GM19025 (cell line): ENCODE data around the gene PHLDB1.

ENCODE experiments used
- ATAC-seq: cut with Tn5 transposase; IDR thresholded peaks from one replicate; pipeline ENCODE4 v1.9.1; 2021; ENCODE audit warnings: mild to moderate bottlenecking, low read depth, moderate library complexity; ENCODE audit not compliant: unreplicated experiment

PHLDB1 gene

DNA sequence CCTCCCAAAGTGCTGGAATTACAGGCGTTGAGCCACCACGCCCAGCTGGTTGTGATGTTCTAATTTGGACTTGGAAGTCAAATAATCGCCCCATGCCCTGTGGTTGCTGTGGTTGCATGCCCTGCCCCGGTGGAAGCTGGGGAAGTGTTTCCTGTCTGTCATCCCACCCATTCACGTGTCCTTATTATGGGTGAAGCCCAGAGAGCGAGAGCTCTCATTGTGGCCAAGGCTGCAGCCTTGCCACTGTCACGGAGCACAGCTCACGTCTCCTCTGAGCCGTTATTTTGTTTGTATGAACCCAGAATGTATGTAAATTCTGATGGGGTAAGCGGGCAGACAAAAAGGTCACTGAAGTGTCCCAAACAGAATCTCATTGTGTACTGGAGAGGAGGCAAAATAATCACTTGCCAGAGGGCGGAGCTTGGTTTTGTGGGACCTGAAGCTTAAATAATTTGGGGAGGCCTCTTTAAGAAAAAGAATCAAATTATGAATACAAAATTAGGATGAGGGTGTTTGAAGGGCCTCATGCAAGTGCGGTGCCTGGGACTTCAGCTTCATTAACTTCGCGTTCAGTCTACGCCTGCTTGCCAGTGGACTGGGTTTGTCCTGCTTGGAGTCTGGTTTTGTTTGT, 97.8 kb downstream of the PHLDB1 start:
- ATAC-seq = no peak

DNA sequence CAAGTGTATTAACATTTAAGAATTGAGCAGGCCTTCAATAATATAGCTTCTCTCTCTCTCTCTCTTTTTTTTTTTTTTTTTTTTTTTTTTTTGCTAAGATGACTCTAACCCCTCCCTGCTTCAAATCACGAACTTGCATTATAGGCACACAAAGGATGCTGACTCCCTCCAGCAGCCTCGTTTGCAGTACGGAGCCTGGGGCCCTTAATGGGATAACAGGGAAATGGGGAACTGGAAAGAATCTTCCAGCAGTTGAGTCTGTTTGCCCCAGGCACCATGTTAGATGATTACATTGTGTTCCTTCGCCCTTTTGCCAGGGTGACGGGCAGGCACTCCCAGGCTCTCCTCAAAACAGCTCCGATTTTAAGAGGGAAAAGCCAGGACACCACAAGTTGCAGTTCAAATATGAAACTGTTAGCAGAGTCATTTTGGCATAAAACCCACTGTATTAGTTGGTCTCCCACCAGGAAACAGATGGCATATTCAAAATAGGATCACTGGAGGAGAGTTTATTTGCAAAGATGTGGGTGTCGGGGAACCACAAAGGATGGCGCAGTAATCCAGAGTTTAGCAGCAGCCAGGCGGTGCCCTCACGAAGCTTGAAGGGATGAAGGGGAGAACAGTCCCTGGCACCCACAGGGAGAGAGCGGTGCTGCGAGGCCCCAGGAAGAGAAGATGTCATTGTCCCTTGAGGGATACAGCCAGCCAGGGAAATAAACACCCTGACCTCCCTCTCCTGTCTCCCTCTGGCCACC, 98.6 kb downstream of the PHLDB1 start:
- no peak for ATAC-seq

DNA sequence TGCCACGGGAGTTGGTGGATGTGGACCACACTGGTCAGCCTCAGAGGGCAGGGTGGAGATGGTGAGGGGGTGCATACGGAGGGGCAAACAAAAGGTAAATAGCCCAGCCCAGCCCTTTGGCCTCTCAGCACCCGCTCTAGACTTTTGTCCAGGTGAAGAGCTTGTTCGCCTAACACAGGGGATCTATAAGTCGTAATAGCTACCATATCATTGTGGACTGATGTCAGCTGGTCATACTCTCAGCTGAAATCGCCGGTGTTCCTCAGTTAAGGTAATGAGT, 99.1 kb downstream of the PHLDB1 start:
- no peak for ATAC-seq
